Neural cell (in vitro differentiated cells): Measurements from ENCODE around the gene MAP4K3. TPM values are rescaled to one million over a fixed set of nuclear protein-coding genes. Genes with fewer than 3 reads are reported as not detected.
A peak's percentile ranks its signal among the peaks of the same experiment; 100 is the strongest.

Source experiments
- H2AFZ ChIP-seq: fragments of 200-600, 300-800 bp; sonication (generic), shearing (Covaris generic); 2 replicates; pipeline ENCODE4 v1.6.0; 2014; ENCODE audit warnings: low read depth, mild to moderate bottlenecking, antibody characterized with exemption, low read length, moderate library complexity
- H3F3A ChIP-seq: fragments of 200-600 bp; shearing (Covaris generic); 2 replicates; pipeline ENCODE4 v1.6.1; 2016; ENCODE audit warnings: mild to moderate bottlenecking, moderate library complexity, mixed read lengths, antibody characterized with exemption, low read length; ENCODE audit not compliant: insufficient read depth, poor library complexity, severe bottlenecking
- H3K27ac ChIP-seq: fragments of 200-600, 300-800 bp; sonication (generic), shearing (Covaris generic); 2 replicates; pipeline ENCODE4 v1.5.1; 2014; ENCODE audit warnings: mild to moderate bottlenecking, low read length, moderate library complexity
- H3K27me3 ChIP-seq: fragments of 300-800, 200-600 bp; sonication (generic), shearing (Covaris generic); 2 replicates; pipeline ENCODE4 v1.6.0; 2014; ENCODE audit warnings: mild to moderate bottlenecking, low read depth, low read length, moderate library complexity; ENCODE audit not compliant: insufficient read depth
- H3K36me3 ChIP-seq: fragments of 300-800, 200-600 bp; sonication (generic), shearing (Covaris generic); 2 replicates; pipeline ENCODE4 v1.5.1; 2014; ENCODE audit warnings: mild to moderate bottlenecking, antibody characterized with exemption, low read length, moderate library complexity; ENCODE audit not compliant: insufficient read depth
- H3K4me2 ChIP-seq: fragments of 300-800, 200-600 bp; sonication (generic), shearing (Covaris generic); 2 replicates; pipeline ENCODE4 v1.6.0; 2014; ENCODE audit warnings: mild to moderate bottlenecking, low read length
- H3K4me3 ChIP-seq: fragments of 300-800, 200-600 bp; sonication (generic), shearing (Covaris generic); 2 replicates; pipeline ENCODE4 v1.5.1; 2014; ENCODE audit warnings: mild to moderate bottlenecking, low read length, moderate library complexity
- H3K79me2 ChIP-seq: fragments of 200-600 bp; shearing (Covaris generic); replicated peaks from 2 replicates; pipeline ENCODE4 v1.6.0; 2014; ENCODE audit warnings: mild to moderate bottlenecking, low read length, moderate library complexity; ENCODE audit not compliant: insufficient read depth
- H3K9ac ChIP-seq: fragments of 300-800, 200-600 bp; sonication (generic), shearing (Covaris generic); 2 replicates; pipeline ENCODE4 v1.6.1; 2016; ENCODE audit warnings: mild to moderate bottlenecking, low read length, mixed read lengths
- H3K9me2 ChIP-seq: fragments of 200-600 bp; shearing (Covaris generic); 2 replicates; pipeline ENCODE4 v1.6.1; 2016; ENCODE audit warnings: mild to moderate bottlenecking, low read length, mixed read lengths; ENCODE audit not compliant: insufficient read depth
- H3K9me3 ChIP-seq: fragments of 200-600, 300-800 bp; sonication (generic), shearing (Covaris generic); 2 replicates; pipeline ENCODE4 v1.6.1; 2016; ENCODE audit warnings: mild to moderate bottlenecking, mixed run types, low read length, moderate library complexity, mixed read lengths
- H4K20me1 ChIP-seq: fragments of 200-600 bp; shearing (Covaris generic); 2 replicates; pipeline ENCODE4 v1.6.1; 2016; ENCODE audit warnings: mild to moderate bottlenecking, mixed run types; ENCODE audit not compliant: insufficient read depth
- EP300 ChIP-seq: fragments of 450-650 bp; conservative IDR thresholded peaks from 2 replicates; pipeline ENCODE4 v1.6.1; 2014; ENCODE audit warnings: antibody characterized with exemption, mild to moderate bottlenecking, moderate library complexity; ENCODE audit not compliant: poor library complexity, severe bottlenecking
- EZH2 ChIP-seq: fragments of 200-600, 300-800 bp; shearing (Covaris generic), sonication (generic); IDR thresholded peaks from 2 replicates; pipeline ENCODE4 v1.6.1; 2014; ENCODE audit warnings: antibody characterized with exemption, low read length, borderline replicate concordance, mild to moderate bottlenecking; ENCODE audit not compliant: insufficient read depth, poor library complexity, severe bottlenecking
- MXI1 ChIP-seq: fragments of 450-650 bp; conservative IDR thresholded peaks from 2 replicates; pipeline ENCODE4 v1.6.1; 2014; ENCODE audit warnings: antibody characterized with exemption, mild to moderate bottlenecking; ENCODE audit not compliant: poor library complexity, severe bottlenecking
- POLR2AphosphoS5 ChIP-seq: IDR thresholded peaks from 2 replicates; pipeline ENCODE4 v1.6.1; 2012
- RAD21 ChIP-seq: fragments of 450-650 bp; conservative IDR thresholded peaks from 2 replicates; pipeline ENCODE4 v1.6.1; 2014; ENCODE audit warnings: antibody characterized with exemption, mild to moderate bottlenecking, moderate library complexity
- SMC3 ChIP-seq: fragments of 450-650 bp; conservative IDR thresholded peaks from 2 replicates; pipeline ENCODE4 v1.6.1; 2014; ENCODE audit warnings: antibody characterized with exemption, mild to moderate bottlenecking, moderate library complexity; ENCODE audit not compliant: poor library complexity
- TAF1 ChIP-seq: IDR thresholded peaks from 2 replicates; pipeline ENCODE4 v1.6.1; 2012; ENCODE audit warnings: low read depth
- polyA minus RNA-seq: library from RNA; depleted of rRNA, polyadenylated mRNA; stranded (reverse); fragments of >200 nt; gene quantifications from 2 replicates; pipeline ENCODE4 v1.2.3, GENCODE V29; 2014
- polyA plus RNA-seq: library from polyadenylated mRNA; depleted of rRNA; stranded (reverse); fragments of >200 nt; gene quantifications from 2 replicates; pipeline ENCODE4 v1.2.3, GENCODE V29; 2014
- TF ChIP-seq, protein P1 (sequence below): fragments of 450-650 bp; IDR thresholded peaks from 2 replicates; pipeline ENCODE4 v1.5.1; 2014; ENCODE audit warnings: antibody characterized with exemption, mild to moderate bottlenecking, moderate library complexity; ENCODE audit not compliant: poor library complexity, severe bottlenecking
- TF ChIP-seq, protein P2 (sequence below): IDR thresholded peaks from 2 replicates; pipeline ENCODE4 v1.6.1; 2012; ENCODE audit warnings: borderline replicate concordance

MAP4K3 gene
- polyA plus RNA-seq = 83.0 and 105 TPM in 2 replicates
- 153 and 167 TPM in 2 replicates for polyA minus RNA-seq

DNA sequence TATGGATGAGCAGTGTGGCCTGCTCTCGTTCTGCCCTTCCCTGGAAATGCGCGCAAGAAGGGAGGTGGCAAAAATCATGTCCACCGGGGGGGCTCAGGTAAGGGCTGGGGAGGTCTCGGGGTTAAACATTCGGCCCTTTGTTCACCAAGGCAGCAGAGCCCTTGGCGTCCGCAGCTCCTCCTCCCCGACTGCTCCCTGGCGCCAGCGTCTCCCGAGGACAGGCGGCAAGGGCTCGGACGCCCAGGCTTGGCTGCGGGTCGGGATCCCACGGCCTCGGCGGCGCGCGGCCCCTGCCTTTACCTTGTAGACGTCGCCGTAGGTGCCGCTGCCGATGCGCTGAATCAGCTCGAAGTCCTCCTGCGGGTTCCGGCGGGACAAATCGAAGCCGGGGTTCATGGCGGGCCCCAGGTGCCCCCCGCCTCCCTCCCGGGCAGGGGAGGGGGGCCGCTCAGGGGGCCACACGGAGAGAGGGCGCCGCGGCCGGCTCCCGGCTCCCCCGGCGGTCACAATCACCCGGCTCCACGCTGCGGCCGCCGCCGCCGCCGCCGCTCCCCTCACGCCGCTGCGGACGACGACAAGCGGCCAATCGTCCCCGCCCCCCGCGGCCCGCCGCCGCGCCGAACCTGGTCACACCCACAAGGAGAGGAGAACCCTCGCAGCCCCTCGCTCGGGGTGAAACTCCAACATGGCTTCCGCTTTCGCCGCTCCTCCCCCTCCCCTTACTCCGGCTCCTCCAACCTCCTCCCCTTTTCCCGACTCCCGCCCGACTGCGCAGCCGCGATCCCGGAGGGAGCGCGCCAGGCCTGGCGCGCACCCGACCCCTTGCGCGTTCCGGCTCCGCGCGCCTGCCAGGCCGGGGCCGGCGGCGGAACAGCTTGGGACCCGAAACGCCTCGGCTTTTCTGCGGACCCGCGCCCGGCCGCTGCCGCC lies at the start of gene MAP4K3:
MAP4K3 (minus strand) TSS at position 694 of the 930 bp plus-strand sequence; CDS start at position 396, 298 bp downstream.
- peak within 1 kb of the TSS; percentile 93 for H3K4me3 ChIP-seq
- peaks cover 49% of the 10 kb centered on the region for H3K79me2 ChIP-seq
- H3K27ac ChIP-seq = peak within 1 kb of the TSS; percentile 81
- H4K20me1 ChIP-seq = no peaks in the 10 kb centered on the region
- no peaks in the 10 kb centered on the region for H3F3A ChIP-seq
- H3K9me2 ChIP-seq = no peaks in the 10 kb centered on the region
- H3K4me2 ChIP-seq = peak within 1 kb of the TSS; percentile 95
- no peaks in the 10 kb centered on the region for H3K27me3 ChIP-seq
- H2AFZ ChIP-seq = peak within 1 kb of the TSS; percentile 92
- peak within 1 kb of the TSS; percentile 91 for H3K9ac ChIP-seq
- no peaks in the 10 kb centered on the region for H3K9me3 ChIP-seq
- TF ChIP-seq, protein P1, sequence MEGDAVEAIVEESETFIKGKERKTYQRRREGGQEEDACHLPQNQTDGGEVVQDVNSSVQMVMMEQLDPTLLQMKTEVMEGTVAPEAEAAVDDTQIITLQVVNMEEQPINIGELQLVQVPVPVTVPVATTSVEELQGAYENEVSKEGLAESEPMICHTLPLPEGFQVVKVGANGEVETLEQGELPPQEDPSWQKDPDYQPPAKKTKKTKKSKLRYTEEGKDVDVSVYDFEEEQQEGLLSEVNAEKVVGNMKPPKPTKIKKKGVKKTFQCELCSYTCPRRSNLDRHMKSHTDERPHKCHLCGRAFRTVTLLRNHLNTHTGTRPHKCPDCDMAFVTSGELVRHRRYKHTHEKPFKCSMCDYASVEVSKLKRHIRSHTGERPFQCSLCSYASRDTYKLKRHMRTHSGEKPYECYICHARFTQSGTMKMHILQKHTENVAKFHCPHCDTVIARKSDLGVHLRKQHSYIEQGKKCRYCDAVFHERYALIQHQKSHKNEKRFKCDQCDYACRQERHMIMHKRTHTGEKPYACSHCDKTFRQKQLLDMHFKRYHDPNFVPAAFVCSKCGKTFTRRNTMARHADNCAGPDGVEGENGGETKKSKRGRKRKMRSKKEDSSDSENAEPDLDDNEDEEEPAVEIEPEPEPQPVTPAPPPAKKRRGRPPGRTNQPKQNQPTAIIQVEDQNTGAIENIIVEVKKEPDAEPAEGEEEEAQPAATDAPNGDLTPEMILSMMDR = peak; percentile 28
- TF ChIP-seq POLR2AphosphoS5 (peak; percentile 89), MXI1 (peak; percentile 69), RAD21 (no peak), EZH2 (no peak), TAF1 (peak; percentile 39), EP300 (peak; percentile 56), SMC3 (peak; percentile 34)
- TF ChIP-seq, protein P2, sequence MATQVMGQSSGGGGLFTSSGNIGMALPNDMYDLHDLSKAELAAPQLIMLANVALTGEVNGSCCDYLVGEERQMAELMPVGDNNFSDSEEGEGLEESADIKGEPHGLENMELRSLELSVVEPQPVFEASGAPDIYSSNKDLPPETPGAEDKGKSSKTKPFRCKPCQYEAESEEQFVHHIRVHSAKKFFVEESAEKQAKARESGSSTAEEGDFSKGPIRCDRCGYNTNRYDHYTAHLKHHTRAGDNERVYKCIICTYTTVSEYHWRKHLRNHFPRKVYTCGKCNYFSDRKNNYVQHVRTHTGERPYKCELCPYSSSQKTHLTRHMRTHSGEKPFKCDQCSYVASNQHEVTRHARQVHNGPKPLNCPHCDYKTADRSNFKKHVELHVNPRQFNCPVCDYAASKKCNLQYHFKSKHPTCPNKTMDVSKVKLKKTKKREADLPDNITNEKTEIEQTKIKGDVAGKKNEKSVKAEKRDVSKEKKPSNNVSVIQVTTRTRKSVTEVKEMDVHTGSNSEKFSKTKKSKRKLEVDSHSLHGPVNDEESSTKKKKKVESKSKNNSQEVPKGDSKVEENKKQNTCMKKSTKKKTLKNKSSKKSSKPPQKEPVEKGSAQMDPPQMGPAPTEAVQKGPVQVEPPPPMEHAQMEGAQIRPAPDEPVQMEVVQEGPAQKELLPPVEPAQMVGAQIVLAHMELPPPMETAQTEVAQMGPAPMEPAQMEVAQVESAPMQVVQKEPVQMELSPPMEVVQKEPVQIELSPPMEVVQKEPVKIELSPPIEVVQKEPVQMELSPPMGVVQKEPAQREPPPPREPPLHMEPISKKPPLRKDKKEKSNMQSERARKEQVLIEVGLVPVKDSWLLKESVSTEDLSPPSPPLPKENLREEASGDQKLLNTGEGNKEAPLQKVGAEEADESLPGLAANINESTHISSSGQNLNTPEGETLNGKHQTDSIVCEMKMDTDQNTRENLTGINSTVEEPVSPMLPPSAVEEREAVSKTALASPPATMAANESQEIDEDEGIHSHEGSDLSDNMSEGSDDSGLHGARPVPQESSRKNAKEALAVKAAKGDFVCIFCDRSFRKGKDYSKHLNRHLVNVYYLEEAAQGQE = peak; percentile 63
- no peaks in the 10 kb centered on the region for H3K36me3 ChIP-seq

DNA sequence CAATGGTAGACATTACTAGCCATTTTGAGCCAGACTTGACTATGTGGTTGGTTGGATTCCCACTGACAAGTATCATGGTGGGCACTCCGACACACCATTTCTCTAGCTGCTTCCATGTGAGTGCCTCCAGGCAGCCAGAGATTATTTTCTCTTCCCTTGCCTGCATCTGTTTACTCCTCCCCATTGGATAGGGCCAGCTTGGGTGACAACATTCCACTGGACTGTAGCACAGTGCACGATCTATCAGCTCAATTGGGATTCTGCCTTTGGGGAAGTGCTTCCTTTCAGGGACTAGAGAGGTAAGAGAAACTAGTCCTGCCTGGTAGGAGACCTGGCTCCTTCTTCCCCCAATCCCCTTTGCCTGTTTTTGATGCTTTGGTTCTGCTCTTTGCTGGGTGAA lies 49.0 kb upstream of the MAP4K3 start:
- Histone ChIP-seq H3K9ac (no peak overlapping the region), H3K27me3 (no peaks in the 10 kb centered on the region), H3K9me2 (no peaks in the 10 kb centered on the region), H2AFZ (no peak overlapping the region), H3K27ac (no peak overlapping the region), H3K79me2 (no peaks in the 10 kb centered on the region), H3K36me3 (no peaks in the 10 kb centered on the region), H4K20me1 (no peaks in the 10 kb centered on the region), H3F3A (no peaks in the 10 kb centered on the region), H3K4me3 (no peak overlapping the region), H3K4me2 (no peak overlapping the region), H3K9me3 (no peaks in the 10 kb centered on the region)
- TF ChIP-seq TAF1 = no peak
- TF ChIP-seq EZH2 = no peak
- no peak for TF ChIP-seq MXI1
- TF ChIP-seq SMC3 = no peak
